AG08396 (cell line): ENCODE measurements around the gene AUTS2.

Experiments used
- DNase-seq: peaks from one replicate; pipeline ENCODE4 v3.0.0; 2012; ENCODE audit warnings: low spot score, mixed read lengths

Gene AUTS2

DNA sequence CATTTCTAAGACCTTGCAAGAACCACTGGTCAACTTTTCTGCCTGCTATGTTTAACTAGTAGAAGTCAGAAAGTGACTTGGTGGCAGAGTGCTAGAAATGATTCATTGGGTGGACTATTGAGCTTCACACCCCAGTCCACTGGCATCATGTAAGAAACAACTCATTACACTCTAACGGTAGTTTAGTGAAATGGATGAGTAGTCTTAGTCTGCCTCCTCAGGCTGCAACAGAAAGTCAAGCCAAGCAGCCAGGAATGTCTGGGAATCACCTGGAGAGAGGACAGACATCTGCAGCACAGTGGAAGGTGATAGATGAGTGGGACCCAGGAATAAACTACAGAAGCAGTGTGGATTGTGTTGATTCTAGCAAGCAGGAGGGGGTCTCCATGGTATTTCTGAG is 125.4 kb downstream of the AUTS2 start:
- DNase-seq = no peak

DNA sequence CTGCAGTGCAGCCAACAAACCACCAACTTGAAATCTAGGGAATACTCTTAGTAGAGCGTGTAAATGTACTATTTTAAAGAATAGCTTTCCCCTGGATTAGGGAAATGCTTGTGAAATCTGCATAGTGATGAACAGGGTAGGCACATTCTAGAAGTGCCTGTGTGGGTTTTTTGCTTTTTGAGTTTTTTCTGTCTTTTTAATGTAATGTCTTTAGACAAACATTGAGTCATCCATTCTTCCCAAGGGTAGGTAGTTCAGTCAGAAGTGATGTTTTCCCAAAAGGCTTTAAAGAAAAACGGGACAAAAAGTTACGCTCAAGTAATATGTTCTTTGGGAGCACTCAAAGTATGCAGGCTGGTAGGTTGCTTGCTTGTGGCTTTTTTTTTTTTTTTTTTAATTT is 130.0 kb downstream of the AUTS2 start:
- no peak for DNase-seq

DNA sequence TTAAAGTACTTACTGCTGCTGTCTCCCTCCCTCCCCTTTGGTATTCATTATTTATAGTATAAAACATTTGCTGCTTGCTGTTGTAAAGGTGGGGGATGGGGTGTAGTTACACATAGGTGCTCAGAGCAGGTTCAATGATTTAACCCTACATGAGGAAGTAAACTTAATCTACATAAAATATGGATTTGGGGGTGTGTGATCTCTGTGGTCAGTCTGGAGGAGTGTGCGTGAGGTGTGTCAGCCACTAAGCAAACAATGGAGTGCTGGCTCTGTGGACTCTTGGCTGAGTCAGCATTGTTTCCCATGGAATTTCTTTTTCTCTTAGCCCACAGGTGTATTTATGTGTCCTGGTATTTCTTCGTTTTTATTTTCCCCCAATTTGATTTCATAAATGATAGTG is 133.9 kb downstream of the AUTS2 start:
- no peak for DNase-seq

DNA sequence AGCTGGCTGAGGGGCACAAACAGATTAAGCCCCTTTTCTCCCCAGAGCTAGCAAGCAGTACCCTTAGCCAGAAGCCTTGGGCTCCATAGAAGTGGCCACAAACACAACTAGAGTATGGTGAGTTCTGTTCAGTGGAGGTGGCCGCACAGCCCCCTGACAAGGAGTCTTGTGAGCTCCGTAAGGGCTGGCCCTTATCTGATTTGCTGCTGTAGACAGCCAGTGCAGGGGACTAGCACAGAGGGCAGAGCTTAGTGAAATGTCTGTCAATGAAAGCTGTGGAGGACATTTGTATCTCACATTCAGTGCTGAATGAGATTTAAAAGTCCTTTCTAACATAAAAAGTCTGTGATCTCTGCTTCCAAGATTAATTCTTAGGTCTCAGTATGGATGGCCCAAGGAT is 137.3 kb downstream of the AUTS2 start:
- no peak for DNase-seq

DNA sequence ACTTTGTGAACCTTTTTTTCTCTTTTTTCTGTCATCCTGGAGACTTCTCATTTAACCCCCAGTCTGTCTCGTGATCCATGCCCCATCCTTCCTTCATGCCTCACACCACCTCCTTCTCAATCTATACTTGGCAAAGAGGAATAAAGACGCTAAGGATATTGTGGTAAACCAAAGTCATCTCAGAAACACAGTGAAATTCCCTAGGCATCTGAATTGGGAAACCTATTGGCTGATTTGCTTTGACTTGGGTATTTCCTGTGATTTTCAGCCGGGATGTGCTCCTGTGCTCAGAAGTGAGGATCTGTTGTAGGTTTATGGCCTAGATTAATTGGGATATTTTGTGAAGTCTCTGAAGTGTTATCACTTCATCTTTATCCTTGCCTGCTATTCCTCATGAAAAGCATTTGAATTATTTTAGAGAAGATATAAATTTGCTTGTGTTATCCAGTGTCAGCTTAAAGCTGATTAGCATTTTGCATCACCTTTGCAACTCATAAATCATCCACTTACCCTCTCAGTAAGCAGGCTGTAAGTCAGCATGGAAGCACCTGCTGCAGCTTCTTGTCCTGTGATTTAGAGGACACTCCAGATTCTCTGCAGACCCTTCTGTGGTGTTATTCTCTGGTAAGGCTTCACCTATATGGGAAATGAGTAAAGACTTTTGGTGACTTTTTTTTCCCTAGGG is 138.0 kb downstream of the AUTS2 start:
- DNase-seq = no peak

DNA sequence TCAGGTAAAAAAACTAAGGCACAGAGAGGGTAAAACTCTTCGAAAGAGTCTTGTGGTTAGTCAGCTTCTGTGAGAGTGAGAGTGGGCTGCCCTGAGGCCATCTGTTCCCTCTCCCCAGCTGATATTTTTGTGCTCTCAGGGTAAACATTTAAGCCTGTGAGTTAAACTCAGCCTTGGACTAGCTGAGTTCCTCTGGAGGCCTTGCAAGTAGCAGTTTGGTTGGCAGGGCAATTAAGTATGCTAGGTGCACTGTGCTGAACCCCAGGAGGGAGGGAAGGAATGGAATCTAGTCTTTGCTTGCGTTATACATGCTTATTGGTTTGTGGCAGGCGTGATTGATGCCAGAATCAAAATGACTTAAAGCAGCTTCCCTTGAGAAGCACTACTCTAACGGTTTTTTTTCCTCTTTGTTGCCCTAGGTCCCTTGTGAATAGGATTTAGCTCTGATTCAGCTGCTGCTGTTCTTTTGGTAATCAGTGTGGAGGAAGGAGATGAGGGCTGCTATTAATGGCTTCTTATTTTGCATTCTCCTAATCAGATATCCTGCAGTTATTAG is 140.2 kb downstream of the AUTS2 start:
- no peak for DNase-seq

DNA sequence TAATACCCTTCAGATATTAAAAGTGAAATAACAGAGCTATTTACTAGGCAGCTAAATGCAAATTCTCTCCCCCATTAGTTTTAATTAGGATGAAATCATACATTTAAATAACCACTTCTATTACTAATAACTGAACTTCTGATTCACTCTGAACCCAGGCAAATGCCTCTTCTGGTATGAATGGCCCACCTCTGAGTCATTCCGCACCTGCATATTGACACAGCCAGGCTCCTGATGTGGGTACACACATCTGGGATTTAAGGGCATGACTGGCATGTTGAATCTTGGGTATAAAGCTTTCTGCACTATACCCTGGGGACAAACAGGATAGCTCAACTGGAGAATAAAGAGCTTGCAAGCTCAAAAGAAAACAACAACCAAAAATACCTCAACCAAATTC is 140.9 kb downstream of the AUTS2 start:
- DNase-seq = no peak

DNA sequence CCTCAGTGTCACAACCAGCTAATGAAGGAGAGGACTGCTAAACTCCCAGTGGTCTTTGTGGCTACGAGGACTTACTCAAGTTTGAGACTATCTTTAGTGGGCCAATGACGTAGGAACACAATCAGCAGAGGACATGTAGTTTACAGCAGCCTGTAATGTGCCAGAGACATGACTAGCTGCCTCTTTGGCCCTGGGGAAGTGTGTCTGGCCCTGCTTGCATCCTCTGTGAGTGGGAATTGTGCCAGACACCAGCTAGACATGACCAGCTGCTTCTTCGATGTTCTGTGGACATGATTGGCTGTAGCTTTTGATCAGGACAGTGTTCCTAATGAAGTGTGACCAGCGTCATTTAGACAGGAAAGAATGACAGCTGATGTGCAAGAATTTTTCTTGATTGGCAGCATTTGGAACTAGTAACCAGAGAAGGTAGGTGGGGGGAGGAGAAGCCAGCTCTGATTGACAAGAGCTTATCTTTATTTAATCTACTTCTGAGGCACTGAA is 141.7 kb downstream of the AUTS2 start:
- DNase-seq = no peak

DNA sequence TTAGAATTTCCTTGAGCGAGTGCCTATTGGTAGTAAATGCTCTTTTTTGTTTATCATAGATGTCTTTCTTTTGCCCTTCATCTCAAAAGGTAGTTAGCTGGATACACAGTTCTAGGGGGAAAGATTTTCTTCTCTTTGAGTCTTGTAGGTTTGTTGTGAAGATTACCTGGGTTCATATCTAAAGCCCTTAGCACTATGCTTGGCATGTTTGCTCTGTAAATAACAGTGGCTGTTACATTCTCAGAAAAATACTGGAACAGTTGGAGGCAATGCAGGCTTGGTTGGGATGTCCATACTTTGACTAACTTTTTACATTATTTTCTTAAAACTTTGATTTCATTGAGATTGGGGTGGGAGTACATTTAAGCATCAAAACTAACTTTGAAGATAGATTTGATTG is 144.0 kb downstream of the AUTS2 start:
- DNase-seq = no peak

DNA sequence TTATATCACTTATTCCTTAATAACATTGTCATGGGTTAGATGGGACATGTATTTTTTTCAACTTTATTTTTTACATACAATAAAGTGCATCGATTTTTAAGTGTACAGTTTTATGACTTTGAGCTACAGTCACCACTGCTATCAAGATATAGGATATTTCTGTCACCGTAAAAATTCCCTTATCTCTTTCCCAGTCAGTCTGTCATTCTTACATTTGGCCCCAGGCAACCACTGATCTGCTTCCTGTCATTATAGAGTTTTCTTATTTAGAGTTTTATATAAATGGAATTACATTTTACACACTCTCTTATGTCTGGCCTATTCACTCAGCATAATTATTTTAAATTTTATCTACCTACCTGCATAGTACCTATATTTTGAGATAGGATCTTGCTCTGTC is 145.2 kb downstream of the AUTS2 start:
- DNase-seq = no peak

DNA sequence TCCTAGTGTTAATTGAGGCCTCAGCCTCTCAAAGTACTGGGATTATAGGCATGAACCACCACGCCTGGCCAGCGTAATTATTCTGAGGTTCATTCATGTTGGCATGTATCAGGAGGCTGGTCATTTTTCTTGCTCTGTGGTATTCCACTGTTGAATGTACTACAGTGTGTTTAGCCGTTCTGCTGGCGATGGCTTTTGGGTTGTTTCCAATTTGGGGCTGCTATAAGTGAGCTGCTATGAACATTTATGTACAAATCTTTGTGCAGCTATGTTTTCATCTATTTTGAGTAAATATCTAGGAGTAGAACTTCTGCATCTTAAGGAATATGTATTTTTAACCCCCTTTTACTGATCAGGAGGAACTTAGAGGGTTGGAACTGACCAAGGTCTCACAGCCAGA is 145.8 kb downstream of the AUTS2 start:
- no peak for DNase-seq

DNA sequence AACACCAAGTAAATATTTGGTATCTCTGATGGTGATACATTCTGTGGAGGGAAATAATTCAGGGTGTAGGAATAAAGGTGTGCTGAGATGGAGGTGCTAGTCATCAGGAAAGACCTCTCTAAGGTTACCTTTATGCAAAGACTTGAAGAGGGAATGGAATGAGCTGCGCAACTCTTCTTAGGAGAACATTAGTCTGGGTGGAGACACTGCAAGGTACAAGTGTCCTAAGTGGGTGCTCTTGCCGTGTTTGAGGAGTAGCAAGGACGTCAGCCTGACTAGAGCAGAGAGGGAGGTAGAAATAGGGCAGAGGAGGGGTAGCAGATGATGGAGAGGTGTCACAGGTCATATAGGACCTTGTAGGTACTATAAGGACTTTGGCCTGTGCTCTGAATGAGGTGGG is 148.1 kb downstream of the AUTS2 start:
- no peak for DNase-seq

DNA sequence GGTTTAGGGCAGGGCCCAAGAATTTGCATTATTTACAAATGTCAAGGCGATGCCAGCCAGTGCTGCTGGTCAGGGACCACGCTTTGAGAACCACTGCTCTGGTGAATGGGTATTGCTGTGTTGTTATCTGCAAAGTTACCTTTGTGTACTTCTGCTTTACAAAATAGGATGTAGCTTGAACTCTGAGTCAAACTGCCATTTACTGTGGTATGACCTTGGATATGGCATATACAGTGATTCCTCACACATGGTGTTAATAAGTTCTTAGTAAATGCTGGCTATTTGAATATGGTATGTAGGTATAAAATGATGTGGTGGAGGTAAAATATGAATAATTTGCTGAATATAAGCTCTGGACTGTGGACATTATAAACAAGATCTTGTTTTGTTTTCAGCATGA is 148.9 kb downstream of the AUTS2 start:
- no peak for DNase-seq

DNA sequence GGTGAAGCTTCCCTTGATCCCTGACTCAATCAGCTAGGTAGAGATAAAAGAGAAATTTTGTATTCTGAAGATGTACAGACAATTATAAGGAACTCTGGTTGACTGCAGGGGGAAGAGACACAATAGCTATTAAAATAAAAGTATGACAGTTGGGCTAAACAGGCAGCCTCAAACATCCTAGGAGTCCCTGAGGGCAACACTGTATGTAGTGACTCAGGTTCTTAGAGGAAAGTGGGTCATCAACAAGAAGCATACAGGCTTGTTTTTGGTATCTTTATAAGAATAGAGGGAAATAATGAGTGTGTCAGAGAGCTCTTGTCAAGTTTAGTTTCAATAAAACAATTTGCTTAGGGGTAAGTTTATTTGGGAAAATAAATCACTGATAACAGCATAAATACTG is 150.3 kb downstream of the AUTS2 start:
- DNase-seq = no peak

DNA sequence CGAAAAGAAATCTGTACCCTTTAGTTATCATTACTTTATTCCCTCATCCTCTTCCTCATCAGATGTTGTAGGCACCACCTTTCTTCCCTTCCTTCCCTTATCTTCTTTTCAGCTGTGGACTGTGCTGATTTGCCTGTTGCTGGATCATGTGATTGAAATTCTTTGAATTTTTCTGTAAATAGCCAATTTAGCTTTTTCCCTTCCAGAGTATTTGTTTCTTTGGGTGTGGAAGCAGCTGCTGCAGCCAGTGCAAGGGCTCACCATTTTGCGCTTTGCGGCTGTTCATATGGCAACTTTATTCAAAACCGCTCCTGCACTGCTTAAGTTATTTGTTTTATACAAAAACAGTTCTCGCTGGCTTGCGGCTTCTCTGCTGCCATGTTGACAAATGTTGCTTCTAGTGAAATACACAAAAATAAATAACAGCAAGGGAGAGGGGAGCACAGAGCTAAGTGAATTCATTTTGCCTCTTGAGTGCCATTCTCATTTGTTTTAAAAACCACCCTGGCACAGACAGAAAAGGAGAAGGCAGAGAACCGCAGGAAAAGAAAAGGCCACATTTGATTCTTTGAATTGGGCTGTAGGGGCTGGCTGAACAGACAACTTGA is 151.2 kb downstream of the AUTS2 start:
- no peak for DNase-seq

DNA sequence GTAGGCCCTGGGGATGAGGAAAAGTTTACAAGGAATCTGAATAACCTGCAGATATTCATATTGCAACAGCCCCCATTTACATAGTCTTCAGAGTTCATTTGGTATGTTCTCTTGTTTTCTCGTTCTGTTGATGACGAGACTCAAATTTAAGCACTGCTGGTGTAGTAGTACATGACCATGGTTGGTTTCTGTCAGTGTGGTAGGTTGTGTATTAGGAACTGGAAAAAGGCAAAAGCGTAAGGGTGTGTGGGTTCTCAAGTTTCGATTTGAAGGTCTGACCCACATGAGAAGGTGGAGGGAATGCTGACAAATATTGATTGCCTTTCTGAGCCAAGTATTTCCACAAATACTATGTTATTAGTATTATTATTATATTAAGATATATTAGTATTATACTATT is 151.7 kb downstream of the AUTS2 start:
- DNase-seq = no peak

DNA sequence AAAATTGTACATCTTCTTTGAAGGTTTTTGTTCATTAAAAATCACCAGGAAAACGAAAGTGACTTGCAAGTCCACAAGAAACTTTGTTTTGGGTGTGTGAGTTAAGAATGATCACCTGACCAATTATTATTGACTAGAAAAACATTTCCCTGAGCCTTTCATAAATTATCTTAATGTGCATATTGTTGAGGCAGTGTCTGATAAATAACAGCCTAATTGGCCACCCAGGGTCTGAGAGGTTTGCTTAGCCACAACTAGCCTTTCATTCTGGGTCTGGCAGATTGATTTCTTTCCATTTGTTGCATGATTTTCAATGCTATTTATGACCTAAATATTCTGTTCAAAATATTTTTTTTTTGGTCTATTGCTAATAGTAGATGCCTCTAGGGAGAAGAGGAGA is 152.8 kb downstream of the AUTS2 start:
- no peak for DNase-seq

DNA sequence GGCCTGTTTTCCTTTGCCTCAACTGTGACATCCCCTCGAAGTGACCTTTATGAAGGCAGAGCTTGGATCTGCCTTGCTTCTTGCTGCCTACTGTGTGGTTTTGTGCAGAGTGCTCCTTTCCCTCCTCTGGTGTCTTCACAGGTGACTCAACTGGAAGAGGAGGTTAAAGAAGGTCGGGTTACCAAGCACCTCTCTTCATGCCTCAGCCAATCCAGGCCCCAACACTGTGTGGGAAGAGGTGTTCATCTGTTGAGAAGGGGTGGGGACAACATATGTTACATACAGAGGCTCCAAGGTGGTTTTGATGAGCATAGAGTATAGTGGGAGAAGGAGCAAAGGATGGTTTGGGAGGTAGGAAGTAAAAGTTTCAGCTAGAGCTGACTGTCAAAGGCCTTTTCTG is 155.7 kb downstream of the AUTS2 start:
- no peak for DNase-seq

DNA sequence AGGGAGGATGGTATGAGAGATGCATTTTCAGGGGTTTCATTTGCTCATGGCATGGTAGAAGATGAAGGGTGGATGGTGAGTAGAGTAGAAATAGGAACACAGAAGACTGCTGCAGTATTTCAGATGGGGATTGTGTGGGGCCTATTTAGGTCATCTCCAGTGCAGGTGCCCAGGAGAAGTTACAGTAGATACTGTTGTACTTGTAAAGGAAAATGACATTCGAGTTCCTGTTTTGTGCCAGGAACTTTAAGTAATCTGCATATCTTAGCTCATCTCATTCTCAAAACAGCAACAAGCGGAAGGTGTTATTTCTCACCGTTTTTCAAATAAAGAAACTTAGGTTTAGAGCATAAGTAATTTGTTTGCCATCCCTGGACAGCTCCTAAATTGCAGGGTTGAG is 156.2 kb downstream of the AUTS2 start:
- no peak for DNase-seq

DNA sequence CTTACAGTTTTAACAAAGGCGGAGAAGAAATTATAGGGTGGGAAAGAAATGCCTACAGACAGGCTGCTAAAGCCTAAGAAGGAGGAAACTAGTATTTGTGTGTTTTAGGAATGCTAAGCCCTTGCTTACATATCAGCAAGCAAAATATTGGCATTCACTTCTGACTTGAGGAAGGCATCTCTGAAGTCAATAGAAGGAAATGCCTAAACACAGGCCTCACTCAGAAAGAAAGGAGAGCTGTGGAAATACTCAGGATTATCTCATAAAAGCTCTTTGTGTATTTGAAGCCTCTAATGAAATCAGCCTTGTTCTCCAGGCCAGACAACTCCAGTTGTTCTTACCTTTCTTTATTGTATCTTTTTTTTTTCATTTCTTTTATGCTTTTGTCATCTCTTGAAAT is 158.0 kb downstream of the AUTS2 start:
- no peak for DNase-seq

DNA sequence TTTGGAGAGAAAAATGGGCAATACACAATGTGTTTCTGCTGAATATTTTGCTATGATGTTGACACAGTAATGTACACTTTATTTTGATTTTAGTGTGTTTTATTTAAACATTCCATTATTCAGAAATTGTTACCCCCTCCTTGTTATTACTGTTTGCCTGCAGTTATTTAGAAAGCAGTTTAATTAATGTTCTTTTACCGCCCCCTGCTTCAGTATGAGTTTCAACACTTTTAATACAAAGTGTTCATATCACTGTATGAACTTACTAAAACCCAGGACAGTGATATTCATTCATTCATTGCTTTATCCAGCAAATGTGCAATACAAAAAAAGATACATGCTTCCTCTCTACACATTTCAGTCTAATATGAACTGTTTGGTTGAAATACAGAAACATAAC is 159.3 kb downstream of the AUTS2 start:
- DNase-seq = no peak

DNA sequence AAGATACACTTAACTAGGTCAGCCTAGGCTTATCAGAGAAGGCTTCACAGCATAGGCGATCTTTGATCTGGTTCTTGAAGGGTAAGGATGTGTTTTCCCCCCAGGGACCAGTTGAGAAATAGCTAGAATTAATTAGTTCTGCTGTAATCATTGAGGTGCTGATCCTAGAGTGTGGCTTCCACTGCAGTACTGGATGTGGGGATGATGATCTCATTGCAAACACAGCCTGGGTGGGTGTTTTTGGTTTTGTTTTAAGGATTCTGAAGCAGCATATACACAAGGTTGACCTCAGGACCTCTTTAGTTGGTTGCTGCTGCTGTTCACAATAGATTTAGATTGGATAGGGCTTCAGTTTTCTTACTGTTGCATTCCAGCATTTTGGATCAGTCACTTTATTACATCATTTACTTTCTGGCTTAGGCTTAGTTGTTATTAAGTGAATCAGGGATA is 159.7 kb downstream of the AUTS2 start:
- no peak for DNase-seq

DNA sequence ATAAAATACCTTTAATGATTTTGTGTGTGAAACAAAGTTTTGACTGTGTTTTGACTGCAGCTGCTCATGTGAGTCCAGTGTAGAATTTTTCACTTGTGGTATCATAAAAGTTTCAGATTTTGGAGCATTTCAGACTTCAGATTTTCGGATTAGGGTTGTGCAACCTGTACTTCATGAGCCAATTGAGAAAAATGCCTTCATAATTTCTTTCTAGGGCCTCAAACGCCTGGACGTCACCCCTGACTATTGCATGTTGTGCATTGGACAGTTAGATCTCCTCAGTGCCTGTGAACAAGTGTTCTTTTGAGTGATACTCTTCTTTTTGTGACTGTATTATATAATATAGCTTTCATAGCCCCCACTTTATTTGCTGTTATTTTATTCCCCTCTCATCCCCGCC is 161.1 kb downstream of the AUTS2 start:
- DNase-seq = no peak
